IMR-90 (cell line): ENCODE data around the gene MTREX. TPM values are rescaled to one million over a fixed set of nuclear protein-coding genes. Genes with fewer than 3 reads are reported as not detected.
A peak's percentile ranks its signal among the peaks of the same experiment; 100 is the strongest.

ENCODE experiments used
- ATAC-seq: fragments of 200-7000 bp; cut with Tn5 transposase; 2 replicates; pipeline ENCODE4 v1.9.1; 2020; ENCODE audit warnings: low read depth, mild to moderate bottlenecking, moderate library complexity
- BruUV-seq: library from RNA; stranded (reverse); fragments of 400-500 nt; replicated peaks from 2 replicates; lab custom pipeline; 2021; lab: Mats Ljungman, UMichigan
- CTCF ChIA-PET: fragments of 300-600 bp; formaldehyde crosslinking; extraction: SDS; loops from one replicate; lab custom pipeline; 2021; ENCODE audit warnings: antibody characterized with exemption; lab: Yijun Ruan, JAX
- POLR2A ChIA-PET: fragments of 300-600 bp; sonication (Branson Sonifier 250); formaldehyde crosslinking; loops from one replicate; lab custom pipeline; 2022; ENCODE audit warnings: antibody characterized with exemption; ENCODE audit not compliant: unreplicated experiment; lab: Charles Lee
- DNase-seq: peaks from one replicate; pipeline ENCODE4 v3.0.0; 2013
- H2AFZ ChIP-seq: replicated peaks from 2 replicates; pipeline ENCODE3; 2013; ENCODE audit warnings: low read length, mild to moderate bottlenecking; ENCODE audit not compliant: poor library complexity
- H2AK5ac ChIP-seq: 2 replicates; pipeline ENCODE4 v1.6.1; 2013; ENCODE audit warnings: low read depth, low read length, inconsistent platforms
- H2AK9ac ChIP-seq: replicated peaks from 2 replicates; pipeline ENCODE3; 2013; ENCODE audit warnings: mild to moderate bottlenecking, low read depth, low read length, moderate library complexity; ENCODE audit not compliant: poor library complexity
- H2BK120ac ChIP-seq: 2 replicates; pipeline ENCODE4 v1.6.1; 2013; ENCODE audit warnings: low read depth, low read length, inconsistent platforms
- H2BK15ac ChIP-seq: 3 replicates; pipeline ENCODE4 v1.6.1; 2013; ENCODE audit warnings: low read depth, low read length, inconsistent platforms
- H2BK20ac ChIP-seq: 2 replicates; pipeline ENCODE4 v1.6.1; 2013; ENCODE audit warnings: low read depth, mild to moderate bottlenecking, inconsistent platforms, low read length, moderate library complexity
- H2BK5ac ChIP-seq: 2 replicates; pipeline ENCODE4 v1.6.1; 2013; ENCODE audit warnings: mild to moderate bottlenecking, low read depth, low read length, inconsistent platforms; ENCODE audit not compliant: poor library complexity, severe bottlenecking
- H3K14ac ChIP-seq: replicated peaks from 2 replicates; pipeline ENCODE4 v1.6.1; 2013; ENCODE audit warnings: low read depth, low read length, inconsistent platforms
- H3K18ac ChIP-seq: 2 replicates; pipeline ENCODE4 v1.6.1; 2013; ENCODE audit warnings: low read depth, low read length, control low read depth
- H3K23ac ChIP-seq: 2 replicates; pipeline ENCODE4 v1.6.1; 2013; ENCODE audit warnings: low read depth, low read length, inconsistent platforms
- H3K27ac ChIP-seq: 2 replicates; pipeline ENCODE4 v1.5.1; 2013; ENCODE audit warnings: mild to moderate bottlenecking, control low read depth, low read length; ENCODE audit not compliant: insufficient read depth
- H3K27me3 ChIP-seq: 2 replicates; pipeline ENCODE4 v1.6.1; 2013; ENCODE audit warnings: low read length; ENCODE audit not compliant: control insufficient read depth, insufficient read depth
- H3K36me3 ChIP-seq: 2 replicates; pipeline ENCODE4 v1.6.1; 2013; ENCODE audit warnings: low read length, mixed read lengths; ENCODE audit not compliant: control insufficient read depth, insufficient read depth
- H3K4ac ChIP-seq: 2 replicates; pipeline ENCODE4 v1.6.1; 2013; ENCODE audit warnings: low read depth, low read length, inconsistent platforms
- H3K4me1 ChIP-seq: 2 replicates; pipeline ENCODE4 v1.6.1; 2013; ENCODE audit warnings: low read length, mixed read lengths; ENCODE audit not compliant: control insufficient read depth, insufficient read depth
- H3K4me2 ChIP-seq: 2 replicates; pipeline ENCODE4 v1.6.1; 2013; ENCODE audit warnings: low read depth, mild to moderate bottlenecking, control low read depth, low read length, moderate library complexity
- H3K4me3 ChIP-seq: 2 replicates; pipeline ENCODE4 v1.5.1; 2013; ENCODE audit warnings: low read depth, mild to moderate bottlenecking, control low read depth, low read length, moderate library complexity; ENCODE audit not compliant: insufficient read depth
- H3K56ac ChIP-seq: 2 replicates; pipeline ENCODE4 v1.6.1; 2013; ENCODE audit warnings: low read length, inconsistent platforms; ENCODE audit not compliant: insufficient read depth; ENCODE audit errors: extremely low read depth
- H3K79me1 ChIP-seq, 2 experiments: 2 replicates each; pipeline ENCODE4 v1.6.1; 2013; ENCODE audit warnings: low read length in 2 of 2, inconsistent platforms in 1 of 2, low read depth in 1 of 2
- H3K9ac ChIP-seq: 2 replicates; pipeline ENCODE4 v1.6.1; 2013; ENCODE audit warnings: low read depth, low read length, control low read depth
- H3K9me1 ChIP-seq: 2 replicates; pipeline ENCODE4 v1.6.1; 2013; ENCODE audit warnings: low read length, inconsistent platforms; ENCODE audit not compliant: insufficient read depth
- H3K9me3 ChIP-seq: 2 replicates; pipeline ENCODE4 v1.6.1; 2013; ENCODE audit warnings: low read length; ENCODE audit not compliant: control insufficient read depth, insufficient read depth
- H4K20me1 ChIP-seq: 2 replicates; pipeline ENCODE4 v1.6.1; 2013; ENCODE audit warnings: low read length, inconsistent platforms; ENCODE audit not compliant: insufficient read depth
- H4K5ac ChIP-seq: 2 replicates; pipeline ENCODE4 v1.6.1; 2013; ENCODE audit warnings: mild to moderate bottlenecking, low read depth, low read length, control low read depth
- H4K8ac ChIP-seq, 2 experiments: 2 replicates each; pipeline ENCODE4 v1.6.1; 2013; ENCODE audit warnings: low read depth in 2 of 2, low read length in 2 of 2, control low read depth in 1 of 2, inconsistent platforms in 1 of 2
- H4K91ac ChIP-seq: 2 replicates; pipeline ENCODE4 v1.6.1; 2013; ENCODE audit warnings: low read depth, low read length, inconsistent platforms; ENCODE audit not compliant: insufficient read depth
- BHLHE40 ChIP-seq: fragments of 150-350 bp; IDR thresholded peaks from 2 replicates; pipeline ENCODE4 v1.6.1; 2016; ENCODE audit warnings: mild to moderate bottlenecking, low read depth, low read length
- CEBPB ChIP-seq: IDR thresholded peaks from 2 replicates; pipeline ENCODE4 v1.6.1; 2012; ENCODE audit warnings: low read depth, low read length, improper control_type of control experiment
- CHD1 ChIP-seq: IDR thresholded peaks from 2 replicates; pipeline ENCODE4 v1.6.1; 2012; ENCODE audit warnings: low read depth, low read length, improper control_type of control experiment
- CTCF ChIP-seq: conservative IDR thresholded peaks from 2 replicates; pipeline ENCODE4 v1.5.1; 2012; ENCODE audit warnings: mild to moderate bottlenecking, low read depth, low read length, improper control_type of control experiment
- ELK1 ChIP-seq: fragments of 150-350 bp; IDR thresholded peaks from 2 replicates; pipeline ENCODE4 v1.6.1; 2016; ENCODE audit warnings: low read depth, mild to moderate bottlenecking, low read length, moderate library complexity, borderline replicate concordance
- FOS ChIP-seq: fragments of 150-350 bp; IDR thresholded peaks from 2 replicates; pipeline ENCODE4 v1.6.1; 2016; ENCODE audit warnings: low read depth, low read length
- MAZ ChIP-seq: IDR thresholded peaks from 2 replicates; pipeline ENCODE4 v1.6.1; 2012; ENCODE audit warnings: low read depth, mild to moderate bottlenecking, low read length, improper control_type of control experiment, moderate library complexity, borderline replicate concordance
- MXI1 ChIP-seq: IDR thresholded peaks from 2 replicates; pipeline ENCODE4 v1.6.1; 2012; ENCODE audit warnings: low read depth, mild to moderate bottlenecking, low read length, moderate library complexity, borderline replicate concordance
- POLR2A ChIP-seq: IDR thresholded peaks from 2 replicates; pipeline ENCODE4 v1.6.1; 2012; ENCODE audit warnings: mild to moderate bottlenecking, low read depth, low read length
- RAD21 ChIP-seq: IDR thresholded peaks from 2 replicates; pipeline ENCODE4 v1.6.1; 2012; ENCODE audit warnings: low read length, improper control_type of control experiment
- RCOR1 ChIP-seq: IDR thresholded peaks from 2 replicates; pipeline ENCODE4 v1.6.1; 2012; ENCODE audit warnings: mild to moderate bottlenecking, low read length, improper control_type of control experiment; ENCODE audit not compliant: insufficient replicate concordance
- RFX5 ChIP-seq: IDR thresholded peaks from 2 replicates; pipeline ENCODE4 v1.8.0; 2012; ENCODE audit warnings: low read depth, mild to moderate bottlenecking, low read length, moderate library complexity
- SMC3 ChIP-seq: fragments of 150-350 bp; IDR thresholded peaks from 2 replicates; pipeline ENCODE4 v1.6.1; 2016; ENCODE audit warnings: low read depth, mild to moderate bottlenecking, antibody characterized with exemption, low read length, moderate library complexity
- USF2 ChIP-seq: fragments of 150-350 bp; IDR thresholded peaks from 2 replicates; pipeline ENCODE4 v1.6.1; 2017; ENCODE audit warnings: mild to moderate bottlenecking, antibody characterized with exemption, low read length, low read depth
- WGBS, 2 experiments: methylation state at CpG; one replicate each; pipeline versions ENCODE4 v1.1.5 to v1.1.7; 2013; ENCODE audit warnings: missing lambda C conversion rate in 2 of 2; ENCODE audit not compliant: insufficient read length in 1 of 2; ENCODE audit errors: extremely low coverage in 2 of 2; 5-methylcytosine and 5-hydroxymethylcytosine counted together
- dilution Hi-C: fragments of 300-500 bp; cut with HindIII; formaldehyde crosslinking; loops from one replicate; pipeline ENCODE4 v1.14.3; 2018; ENCODE audit warnings: low sequenced_read_pairs; ENCODE audit not compliant: unreplicated experiment
- in situ Hi-C: fragments of 300-500 bp; cut with MboI; formaldehyde crosslinking; loops from 3 replicates; pipeline ENCODE4 v1.14.3; 2019; ENCODE audit warnings: low sequenced_read_pairs, inconsistent platforms, mixed read lengths
- intact Hi-C: fragments of 100-400 bp; cut with micrococcal nuclease; formaldehyde crosslinking; loops from 2 replicates; pipeline ENCODE4 v1.10.0; 2022
- polyA plus RNA-seq, 3 experiments: library from polyadenylated mRNA; depleted of rRNA; stranded (reverse); fragments of >200 nt; gene quantifications; 2 replicates each; pipeline ENCODE4 v1.2.3, GENCODE V29; 2012; ENCODE audit warnings: low replicate concordance in 1 of 3
- total RNA-seq: library from RNA; depleted of rRNA; stranded (reverse); fragments of >200 nt; gene quantifications from 2 replicates; pipeline ENCODE4 v1.2.3, GENCODE V29; 2012

MTREX gene
- total and polyA plus RNA-seq, 2 of the 4 experiments (the other 2 are of a cell fraction): 22.1 to 33.2 TPM

- peak; percentile 29; the same call in 1 of the 2 replicates for ATAC-seq
- in situ Hi-C loops (no loop called here), intact Hi-C loops (no loop called here)
These were observed 11.7 kb downstream of the MTREX start for GRCh38 chr5:55319491-55319890.

More at GRCh38 chr5:55319491-55319890, 11.7 kb downstream of the MTREX start:
- Histone ChIP-seq H3K9me1 (no peaks in the 10 kb centered on the region), H4K91ac (no peak overlapping the region), H2BK5ac (no peak overlapping the region), H2BK120ac (no peak overlapping the region), H3K56ac (no peak overlapping the region), H3K14ac (no peak overlapping the region), H3K4me1 (no peaks in the 10 kb centered on the region), H3K18ac (no peak overlapping the region), H3K9me3 (no peaks in the 10 kb centered on the region; the same call in 1 of the 2 replicates), H3K36me3 (no peaks in the 10 kb centered on the region), H2AFZ (no peak overlapping the region), H3K4ac (no peak overlapping the region), H2AK5ac (no peak overlapping the region), H3K27me3 (no peaks in the 10 kb centered on the region), H2AK9ac (no peak overlapping the region), H2BK15ac (no peak overlapping the region), H4K20me1 (peaks cover 15% of the 10 kb centered on the region), H3K79me1 (peaks cover 14 to 54% of the 10 kb centered on the region in 2 experiments), H3K4me3 (no peak overlapping the region), H2BK20ac (no peak overlapping the region), H4K8ac (no peak overlapping the region), H3K23ac (no peak overlapping the region), H3K4me2 (no peak overlapping the region), H3K9ac (no peak overlapping the region), H3K27ac (no peak overlapping the region), H4K5ac (no peak overlapping the region)
- no peak for DNase-seq
- dilution Hi-C loops: no loop called here
- ChIA-PET POLR2A (no interaction called here), CTCF (no interaction called here)
- TF ChIP-seq MAZ (no peak), RFX5 (no peak), ELK1 (no peak), CEBPB (no peak), CTCF (no peak), FOS (no peak), RCOR1 (no peak), USF2 (no peak), SMC3 (no peak), RAD21 (no peak), CHD1 (no peak), MXI1 (no peak), BHLHE40 (no peak), POLR2A (no peak)
- BruUV-seq: no TSS peak
- WGBS, 2 experiments: no CpG with 5 or more reads among the region's 1 CpG
